B cell (primary cell): ENCODE results near the gene ELMO1. TPM values are rescaled to one million over a fixed set of nuclear protein-coding genes. Genes with fewer than 3 reads are reported as not detected.

ENCODE experiments used
- ATAC-seq: fragments of 200-7000 bp; cut with Tn5 transposase; one replicate; pipeline ENCODE4 v1.10.0; 2021; ENCODE audit warnings: low read depth, mild to moderate bottlenecking, moderate number of reproducible peaks, moderate library complexity
- CTCF ChIA-PET: fragments of 350-600 bp; sonication (Branson Sonifier 250); formaldehyde crosslinking; loops from one replicate; lab custom pipeline; 2021; ENCODE audit warnings: antibody characterized with exemption, inconsistent platforms; lab: Charles Lee
- POLR2A ChIA-PET: fragments of 350-600 bp; sonication (Branson Sonifier 250); formaldehyde crosslinking; loops from one replicate; lab custom pipeline; 2021; ENCODE audit warnings: antibody characterized with exemption; lab: Charles Lee
- DNase-seq: peaks from one replicate; pipeline ENCODE4 v3.0.0; 2013
- H2AFZ ChIP-seq: 2 replicates; pipeline ENCODE4 v1.6.1; 2012; ENCODE audit warnings: mild to moderate bottlenecking, low read depth, low read length; ENCODE audit not compliant: insufficient read depth, poor library complexity, severe bottlenecking
- H3K27ac ChIP-seq, 2 donors: 1 replicate in 1 of 2; 2 replicates in 1 of 2; pipeline ENCODE4 v1.5.1; 2012 to 2013; ENCODE audit warnings: low read length in 2 of 2, mild to moderate bottlenecking in 2 of 2, moderate library complexity in 1 of 2
- H3K27me3 ChIP-seq, 4 experiments: fragments of 200-600 bp in 1 of 4; sonication (generic) in 1 of 4; replicated peaks in 1 of 4; 1 replicate in 2 of 4; 2 replicates in 2 of 4; pipeline versions ENCODE4 v1.6.1 to v1.7.0; 2013 to 2016; ENCODE audit warnings: low read length in 3 of 4, mild to moderate bottlenecking in 2 of 4, mixed read lengths in 1 of 4, moderate library complexity in 1 of 4; ENCODE audit not compliant: insufficient read depth in 4 of 4, control insufficient read depth in 3 of 4; ENCODE audit errors: control extremely low read depth in 1 of 4
- H3K36me3 ChIP-seq, 2 experiments: replicated peaks in 1 of 2; 1 replicate in 1 of 2; 2 replicates in 1 of 2; pipeline versions ENCODE4 v1.6.1 to v1.7.1; 2013; ENCODE audit warnings: low read length in 1 of 2; ENCODE audit not compliant: insufficient read depth in 2 of 2, control insufficient read depth in 1 of 2; ENCODE audit errors: control extremely low read depth in 1 of 2, extremely low read depth in 1 of 2
- H3K4me1 ChIP-seq, 2 donors: fragments of 200-600 bp in 1 of 2; sonication (generic) in 1 of 2; 1 replicate in 1 of 2; 2 replicates in 1 of 2; pipeline versions ENCODE4 v1.5.1 to v1.6.1; 2013 to 2017; ENCODE audit warnings: low read length in 2 of 2; ENCODE audit not compliant: control insufficient read depth in 2 of 2, insufficient read depth in 2 of 2
- H3K4me2 ChIP-seq: replicated peaks from 2 replicates; pipeline ENCODE3; 2012; ENCODE audit warnings: mild to moderate bottlenecking, low read depth, low read length; ENCODE audit not compliant: poor library complexity, severe bottlenecking
- H3K4me3 ChIP-seq, 5 experiments: fragments of 200-600 bp in 1 of 5; sonication (generic) in 1 of 5; 1 replicate in 3 of 5; 2 replicates in 2 of 5; pipeline versions ENCODE4 v1.5.1 to v1.7.0; 2011 to 2016; ENCODE audit warnings: low read length in 4 of 5, mild to moderate bottlenecking in 4 of 5, low read depth in 2 of 5, control low read depth in 1 of 5, moderate library complexity in 1 of 5; ENCODE audit not compliant: insufficient read depth in 1 of 5; ENCODE audit errors: control extremely low read depth in 1 of 5, extremely low read depth in 1 of 5
- H3K79me2 ChIP-seq: fragments of 200-600 bp; sonication (generic); one replicate; pipeline ENCODE4 v1.6.0; 2016; ENCODE audit warnings: low read length; ENCODE audit not compliant: control insufficient read depth, insufficient read depth
- H3K9ac ChIP-seq: fragments of 200-600 bp; sonication (generic); 2 replicates; pipeline ENCODE4 v1.6.1; 2017; ENCODE audit warnings: mild to moderate bottlenecking, low read length, moderate library complexity
- H3K9me3 ChIP-seq, 3 donors: one replicate each; pipeline versions ENCODE4 v1.6.1 to v1.7.1; 2013; ENCODE audit warnings: low read length in 2 of 3; ENCODE audit not compliant: control insufficient read depth in 2 of 3, insufficient read depth in 1 of 3; ENCODE audit errors: control extremely low read depth in 1 of 3
- H4K20me1 ChIP-seq: 2 replicates; pipeline ENCODE4 v1.6.0; 2012; ENCODE audit warnings: mild to moderate bottlenecking, low read length; ENCODE audit not compliant: insufficient read depth, control insufficient read depth, poor library complexity, severe bottlenecking
- H3K27ac Mint-ChIP-seq: one replicate; pipeline ENCODE4 v1.8.0; 2021; ENCODE audit warnings: mixed read lengths
- H3K27me3 Mint-ChIP-seq: one replicate; pipeline ENCODE4 v1.8.0; 2021; ENCODE audit warnings: mixed read lengths
- H3K4me1 Mint-ChIP-seq: one replicate; pipeline ENCODE4 v1.8.0; 2021; ENCODE audit warnings: mixed read lengths
- H3K4me3 Mint-ChIP-seq: one replicate; pipeline ENCODE4 v1.8.0; 2021; ENCODE audit warnings: mixed read lengths
- H3K9me3 Mint-ChIP-seq: one replicate; pipeline ENCODE4 v1.8.0; 2022; ENCODE audit warnings: mixed read lengths; ENCODE audit not compliant: insufficient read depth
- CTCF ChIP-seq: fragments of 200-600 bp; IDR thresholded peaks from one replicate; pipeline ENCODE4 v1.8.0; 2022; ENCODE audit warnings: antibody characterized with exemption, mild to moderate bottlenecking
- EZH2 ChIP-seq: IDR thresholded peaks from 2 replicates; pipeline ENCODE4 v1.6.1; 2012; ENCODE audit warnings: borderline replicate concordance, low read depth, mild to moderate bottlenecking, moderate library complexity, low read length; ENCODE audit not compliant: insufficient read depth, poor library complexity, severe bottlenecking
- WGBS: methylation state at CpG from one replicate; pipeline ENCODE4 v1.1.5; 2013; ENCODE audit warnings: missing lambda C conversion rate; ENCODE audit not compliant: insufficient coverage; 5-methylcytosine and 5-hydroxymethylcytosine counted together
- intact Hi-C: fragments of 100-400 bp; cut with micrococcal nuclease; formaldehyde crosslinking; loops from one replicate; pipeline ENCODE4 v1.10.0; 2022
- polyA plus RNA-seq: library from polyadenylated mRNA; depleted of rRNA; stranded (reverse); fragments of >200 nt; gene quantifications from 2 replicates; pipeline ENCODE4 v1.2.3, GENCODE V29; 2012
- total RNA-seq, 2 donors: library from RNA; stranded (reverse); fragments of 120-200 nt in 1 of 2; gene quantifications; 1 replicate in 1 of 2; 2 replicates in 1 of 2; pipeline versions ENCODE4 v1.2.3 to v1.2.4, GENCODE V29; 2013 to 2022

The ELMO1 gene
- total and polyA plus RNA-seq, 2 donors (not counting 1 experiment from before 2014, with no cell fraction given): 44.7 to 177 TPM

- Histone ChIP-seq H3K4me1 (no peaks in the 10 kb centered on the region), H3K9me3 (no peaks in the 10 kb centered on the region), H3K27me3 (no peaks in the 10 kb centered on the region), H3K4me3 (no peak overlapping the region), H3K27ac (no peak overlapping the region), H3K79me2 (peaks cover 5% of the 10 kb centered on the region), H2AFZ (no peak overlapping the region), H4K20me1 (no peaks in the 10 kb centered on the region), H3K36me3 (peaks cover 23 to 43% of the 10 kb centered on the region in 2 experiments), H3K4me2 (no peak overlapping the region), H3K9ac (no peak overlapping the region)
- Mint-ChIP-seq H3K4me1 (no peaks in the 10 kb centered on the region), H3K4me3 (no peak overlapping the region), H3K9me3 (peaks cover 2% of the 10 kb centered on the region), H3K27me3 (no peaks in the 10 kb centered on the region), H3K27ac (no peak overlapping the region)
- DNase-seq (no peak), ATAC-seq (no peak)
- intact Hi-C loops: no loop called here
- TF ChIP-seq CTCF (no peak), EZH2 (no peak)
- no CpG with 5 or more reads among the region's 1 CpG for WGBS
- CTCF ChIA-PET: no interaction called here
- POLR2A ChIA-PET: no interaction called here
These were observed 353.5 kb downstream of the ELMO1 start for GRCh38 chr7:37095122-37095521.

GRCh38 chr7:37093257-37093656 lies 355.4 kb downstream of the ELMO1 start:
- Histone ChIP-seq H3K4me1 (no peaks in the 10 kb centered on the region), H2AFZ (no peak overlapping the region), H3K9me3 (no peaks in the 10 kb centered on the region), H3K4me3 (no peak overlapping the region), H3K27ac (no peak overlapping the region), H3K27me3 (no peaks in the 10 kb centered on the region), H3K9ac (no peak overlapping the region), H3K36me3 (peaks cover 25 to 43% of the 10 kb centered on the region in 2 experiments), H3K79me2 (peaks cover 5% of the 10 kb centered on the region), H3K4me2 (no peak overlapping the region), H4K20me1 (peaks cover 6% of the 10 kb centered on the region)
- no peak for ATAC-seq
- POLR2A ChIA-PET: no interaction called here
- DNase-seq: no peak
- no peak for TF ChIP-seq EZH2
- no peak for TF ChIP-seq CTCF
- H3K27me3 Mint-ChIP-seq: no peaks in the 10 kb centered on the region
- peaks cover 2% of the 10 kb centered on the region for H3K9me3 Mint-ChIP-seq
- no peaks in the 10 kb centered on the region for H3K4me1 Mint-ChIP-seq
- H3K27ac Mint-ChIP-seq: no peak overlapping the region
- CTCF ChIA-PET: no interaction called here
- intact Hi-C loops: no loop called here
- H3K4me3 Mint-ChIP-seq: no peak overlapping the region
